GM23338 (cell line): ENCODE data around the gene SLC9A9. TPM values are rescaled to one million over a fixed set of nuclear protein-coding genes. Genes with fewer than 3 reads are reported as not detected.

Experiments used
- ATAC-seq: fragments of 200-7000 bp; cut with Tn5 transposase; 3 replicates; pipeline ENCODE4 v1.9.1; 2020
- DNase-seq: peaks from one replicate; pipeline ENCODE4 v3.0.0-alpha.2; 2015; ENCODE audit warnings: low spot score
- H2AFZ ChIP-seq: fragments of 200-600 bp; sonication (generic); 2 replicates; pipeline ENCODE4 v1.8.0; 2016; ENCODE audit warnings: antibody characterized with exemption, mild to moderate bottlenecking, moderate library complexity
- H3F3A ChIP-seq: fragments of 200-600 bp; sonication (generic); replicated peaks from 2 replicates; pipeline ENCODE4 v1.8.0; 2017; ENCODE audit warnings: antibody characterized with exemption, mixed run types, low read depth
- H3K27ac ChIP-seq: fragments of 200-600 bp; sonication (generic); 2 replicates; pipeline ENCODE4 v1.6.1; 2016; ENCODE audit warnings: low read depth
- H3K27me3 ChIP-seq: fragments of 200-600 bp; sonication (generic); 2 replicates; pipeline ENCODE4 v1.8.0; 2016; ENCODE audit warnings: mild to moderate bottlenecking, mixed run types, moderate library complexity; ENCODE audit not compliant: insufficient read depth
- H3K36me3 ChIP-seq: fragments of 200-600 bp; sonication (generic); 2 replicates; pipeline ENCODE4 v1.8.0; 2016; ENCODE audit warnings: mild to moderate bottlenecking; ENCODE audit not compliant: insufficient read depth
- H3K4me1 ChIP-seq: fragments of 200-600 bp; sonication (generic); 2 replicates; pipeline ENCODE4 v1.8.0; 2016; ENCODE audit warnings: mild to moderate bottlenecking, moderate library complexity; ENCODE audit not compliant: insufficient read depth
- H3K4me2 ChIP-seq: fragments of 200-600 bp; sonication (generic); 2 replicates; pipeline ENCODE4 v1.7.1; 2017; ENCODE audit warnings: mixed run types
- H3K4me3 ChIP-seq: fragments of 200-600 bp; sonication (generic); 2 replicates; pipeline ENCODE4 v1.6.1; 2016; ENCODE audit warnings: mixed run types
- H3K79me2 ChIP-seq: fragments of 200-600 bp; sonication (generic); replicated peaks from 2 replicates; pipeline ENCODE4 v1.8.0; 2017; ENCODE audit warnings: mild to moderate bottlenecking; ENCODE audit not compliant: insufficient read depth
- H3K9me2 ChIP-seq: fragments of 200-600 bp; sonication (generic); 2 replicates; pipeline ENCODE4 v1.8.0; 2017; ENCODE audit not compliant: insufficient read depth
- H4K20me1 ChIP-seq: fragments of 200-600 bp; sonication (generic); replicated peaks from 2 replicates; pipeline ENCODE4 v1.8.0; 2017; ENCODE audit warnings: mild to moderate bottlenecking; ENCODE audit not compliant: insufficient read depth
- H3K27ac Mint-ChIP-seq: 2 replicates; pipeline ENCODE4 v1.8.0; 2020; ENCODE audit warnings: inconsistent platforms, mild to moderate bottlenecking, moderate library complexity, mixed read lengths
- H3K27me3 Mint-ChIP-seq: 3 replicates; pipeline ENCODE4 v1.8.0; 2022; ENCODE audit warnings: low read depth, mild to moderate bottlenecking, moderate library complexity, mixed read lengths, inconsistent platforms; ENCODE audit not compliant: insufficient read depth, poor library complexity
- H3K36me3 Mint-ChIP-seq: 3 replicates; pipeline ENCODE4 v1.8.0; 2021; ENCODE audit warnings: low read depth, mild to moderate bottlenecking, inconsistent platforms, moderate library complexity, mixed read lengths
- H3K4me1 Mint-ChIP-seq: 3 replicates; pipeline ENCODE4 v1.8.0; 2020; ENCODE audit warnings: mild to moderate bottlenecking, inconsistent platforms, mixed read lengths
- H3K4me3 Mint-ChIP-seq: 3 replicates; pipeline ENCODE4 v1.8.0; 2021; ENCODE audit warnings: moderate library complexity, mild to moderate bottlenecking, inconsistent platforms, mixed read lengths
- H3K9me3 Mint-ChIP-seq: 3 replicates; pipeline ENCODE4 v1.8.0; 2020; ENCODE audit warnings: moderate library complexity, mild to moderate bottlenecking, inconsistent platforms, mixed read lengths
- CREB1 ChIP-seq: fragments of 250-450 bp; sonication (Bioruptor Pico); IDR thresholded peaks from 2 replicates; pipeline ENCODE4 v1.5.0; 2020; ENCODE audit warnings: low read depth, mild to moderate bottlenecking, moderate library complexity
- EZH2 ChIP-seq: fragments of 200-600 bp; sonication (generic); IDR thresholded peaks from one replicate; pipeline ENCODE4 v1.8.0; 2017; ENCODE audit warnings: antibody characterized with exemption, mild to moderate bottlenecking, low read depth; ENCODE audit not compliant: unreplicated experiment
- EZH2phosphoT487 ChIP-seq: fragments of 200-600 bp; sonication (generic); IDR thresholded peaks from one replicate; pipeline ENCODE4 v1.8.1; 2018; ENCODE audit warnings: antibody characterized with exemption; ENCODE audit not compliant: unreplicated experiment
- NANOG ChIP-seq: IDR thresholded peaks from 2 replicates; pipeline ENCODE4 v1.6.1; 2016; ENCODE audit warnings: antibody characterized with exemption, borderline replicate concordance
- STAT1 ChIP-seq: IDR thresholded peaks from one replicate; pipeline ENCODE4 v1.6.1; 2016; ENCODE audit warnings: antibody characterized with exemption; ENCODE audit not compliant: unreplicated experiment
- ZNF114 ChIP-seq: fragments of 250-450 bp; sonication (Bioruptor Pico); IDR thresholded peaks from 2 replicates; pipeline ENCODE4 v1.5.0; 2020; ENCODE audit warnings: mild to moderate bottlenecking, moderate library complexity
- ZNF331 ChIP-seq: fragments of 250-450 bp; sonication (Bioruptor Pico); IDR thresholded peaks from 2 replicates; pipeline ENCODE4 v1.5.0; 2020; ENCODE audit warnings: low read depth, mild to moderate bottlenecking, moderate library complexity
- ZNF462 ChIP-seq: fragments of 250-450 bp; sonication (Bioruptor Pico); IDR thresholded peaks from 2 replicates; pipeline ENCODE4 v1.5.0; 2020; ENCODE audit warnings: mild to moderate bottlenecking, moderate library complexity
- polyA plus RNA-seq: library from polyadenylated mRNA; unstranded; fragments of >200 nt; fragmentation: Nextera tagmentation; extraction: Ambion mirVana; gene quantifications from 2 replicates; pipeline ENCODE4 v1.2.1, GENCODE V29; 2016
- total RNA-seq: library from RNA; depleted of rRNA; stranded (reverse); fragments of >200 nt; shearing (Covaris generic); gene quantifications from 2 replicates; pipeline ENCODE4 v1.2.3, GENCODE V29; 2014
- TF ChIP-seq, protein P1 (sequence below): IDR thresholded peaks from one replicate; pipeline ENCODE4 v1.6.1; 2018; ENCODE audit warnings: antibody characterized with exemption; ENCODE audit not compliant: unreplicated experiment
- TF ChIP-seq, protein P2 (sequence below): IDR thresholded peaks from 2 replicates; pipeline ENCODE4 v1.6.1; 2016; ENCODE audit warnings: antibody characterized with exemption

The SLC9A9 gene
- total and polyA plus RNA-seq, 2 experiments from 2014 or later, result 1.3 to 1.6 TPM

DNA sequence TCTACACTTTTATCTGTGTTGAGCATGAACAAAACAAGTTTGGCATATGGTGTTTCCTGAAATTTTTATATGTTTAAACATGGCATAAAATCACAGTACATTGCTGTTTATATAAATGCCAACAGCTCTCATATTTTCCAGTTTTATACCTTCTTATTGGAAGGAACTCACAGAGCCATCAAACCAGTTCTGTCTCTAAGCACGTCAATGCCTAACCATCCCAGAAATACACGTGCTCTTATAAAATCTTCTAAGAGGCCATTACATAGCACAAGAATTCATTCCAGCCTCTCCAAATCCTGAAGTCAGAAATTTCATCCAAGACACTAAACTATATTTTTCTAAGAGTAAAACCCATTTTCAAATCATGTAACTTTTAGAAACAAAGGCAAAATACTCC, 20.8 kb downstream of the SLC9A9 start:
- Histone ChIP-seq H3F3A (no peaks in the 10 kb centered on the region), H3K9me2 (no peaks in the 10 kb centered on the region), H4K20me1 (no peaks in the 10 kb centered on the region), H3K4me3 (no peak overlapping the region), H3K36me3 (no peaks in the 10 kb centered on the region), H3K4me2 (no peak overlapping the region), H3K27me3 (no peaks in the 10 kb centered on the region), H3K4me1 (no peaks in the 10 kb centered on the region), H3K79me2 (no peaks in the 10 kb centered on the region), H3K27ac (no peak overlapping the region), H2AFZ (no peak overlapping the region)
- DNase-seq (no peak), ATAC-seq (no peak)
- Mint-ChIP-seq H3K9me3 (no peaks in the 10 kb centered on the region), H3K36me3 (no peaks in the 10 kb centered on the region), H3K27ac (no peak overlapping the region), H3K27me3 (peaks cover 3% of the 10 kb centered on the region), H3K4me1 (no peaks in the 10 kb centered on the region), H3K4me3 (no peak overlapping the region)
- TF ChIP-seq, protein P1, sequence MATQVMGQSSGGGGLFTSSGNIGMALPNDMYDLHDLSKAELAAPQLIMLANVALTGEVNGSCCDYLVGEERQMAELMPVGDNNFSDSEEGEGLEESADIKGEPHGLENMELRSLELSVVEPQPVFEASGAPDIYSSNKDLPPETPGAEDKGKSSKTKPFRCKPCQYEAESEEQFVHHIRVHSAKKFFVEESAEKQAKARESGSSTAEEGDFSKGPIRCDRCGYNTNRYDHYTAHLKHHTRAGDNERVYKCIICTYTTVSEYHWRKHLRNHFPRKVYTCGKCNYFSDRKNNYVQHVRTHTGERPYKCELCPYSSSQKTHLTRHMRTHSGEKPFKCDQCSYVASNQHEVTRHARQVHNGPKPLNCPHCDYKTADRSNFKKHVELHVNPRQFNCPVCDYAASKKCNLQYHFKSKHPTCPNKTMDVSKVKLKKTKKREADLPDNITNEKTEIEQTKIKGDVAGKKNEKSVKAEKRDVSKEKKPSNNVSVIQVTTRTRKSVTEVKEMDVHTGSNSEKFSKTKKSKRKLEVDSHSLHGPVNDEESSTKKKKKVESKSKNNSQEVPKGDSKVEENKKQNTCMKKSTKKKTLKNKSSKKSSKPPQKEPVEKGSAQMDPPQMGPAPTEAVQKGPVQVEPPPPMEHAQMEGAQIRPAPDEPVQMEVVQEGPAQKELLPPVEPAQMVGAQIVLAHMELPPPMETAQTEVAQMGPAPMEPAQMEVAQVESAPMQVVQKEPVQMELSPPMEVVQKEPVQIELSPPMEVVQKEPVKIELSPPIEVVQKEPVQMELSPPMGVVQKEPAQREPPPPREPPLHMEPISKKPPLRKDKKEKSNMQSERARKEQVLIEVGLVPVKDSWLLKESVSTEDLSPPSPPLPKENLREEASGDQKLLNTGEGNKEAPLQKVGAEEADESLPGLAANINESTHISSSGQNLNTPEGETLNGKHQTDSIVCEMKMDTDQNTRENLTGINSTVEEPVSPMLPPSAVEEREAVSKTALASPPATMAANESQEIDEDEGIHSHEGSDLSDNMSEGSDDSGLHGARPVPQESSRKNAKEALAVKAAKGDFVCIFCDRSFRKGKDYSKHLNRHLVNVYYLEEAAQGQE, result no peak
- TF ChIP-seq ZNF331 (CRISPR knock-in tag), result no peak
- no peak for TF ChIP-seq ZNF462 (CRISPR knock-in tag)
- no peak for TF ChIP-seq CREB1 (CRISPR knock-in tag)
- TF ChIP-seq STAT1, result no peak
- no peak for TF ChIP-seq ZNF114 (CRISPR knock-in tag)
- TF ChIP-seq EZH2phosphoT487, result no peak
- no peak for TF ChIP-seq NANOG
- TF ChIP-seq, protein P2, sequence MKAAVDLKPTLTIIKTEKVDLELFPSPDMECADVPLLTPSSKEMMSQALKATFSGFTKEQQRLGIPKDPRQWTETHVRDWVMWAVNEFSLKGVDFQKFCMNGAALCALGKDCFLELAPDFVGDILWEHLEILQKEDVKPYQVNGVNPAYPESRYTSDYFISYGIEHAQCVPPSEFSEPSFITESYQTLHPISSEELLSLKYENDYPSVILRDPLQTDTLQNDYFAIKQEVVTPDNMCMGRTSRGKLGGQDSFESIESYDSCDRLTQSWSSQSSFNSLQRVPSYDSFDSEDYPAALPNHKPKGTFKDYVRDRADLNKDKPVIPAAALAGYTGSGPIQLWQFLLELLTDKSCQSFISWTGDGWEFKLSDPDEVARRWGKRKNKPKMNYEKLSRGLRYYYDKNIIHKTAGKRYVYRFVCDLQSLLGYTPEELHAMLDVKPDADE, result no peak
- TF ChIP-seq EZH2, result no peak
